DND-41 (cell line): ENCODE measurements around the gene GMPR.

ENCODE experiments used
- ATAC-seq: fragments of 200-7000 bp; cut with Tn5 transposase; 3 replicates; pipeline ENCODE4 v1.9.1; 2021; ENCODE audit warnings: low read depth; ENCODE audit not compliant: insufficient read depth
- DNase-seq: peaks from one replicate; pipeline ENCODE4 v3.0.0-alpha.2; 2020
- H2AFZ ChIP-seq: 2 replicates; pipeline ENCODE4 v1.6.0; 2012; ENCODE audit warnings: low read depth, low read length
- H3K27ac ChIP-seq: 2 replicates; pipeline ENCODE4 v1.5.1; 2012; ENCODE audit warnings: low read length, inconsistent platforms
- H3K27me3 ChIP-seq: fragments of 200-600 bp; sonication (generic); 2 replicates; pipeline ENCODE4 v1.6.0; 2012; ENCODE audit warnings: low read length, mild to moderate bottlenecking, inconsistent platforms; ENCODE audit not compliant: insufficient read depth, poor library complexity
- H3K36me3 ChIP-seq: 2 replicates; pipeline ENCODE4 v1.5.1; 2012; ENCODE audit warnings: low read length, inconsistent platforms; ENCODE audit not compliant: insufficient read depth
- H3K4me1 ChIP-seq: 2 replicates; pipeline ENCODE4 v1.5.1; 2012; ENCODE audit warnings: mild to moderate bottlenecking, low read length; ENCODE audit not compliant: insufficient read depth
- H3K4me2 ChIP-seq: 2 replicates; pipeline ENCODE4 v1.6.0; 2012; ENCODE audit warnings: mild to moderate bottlenecking, moderate library complexity, low read length, inconsistent platforms; ENCODE audit not compliant: insufficient read depth
- H3K4me3 ChIP-seq, 2 experiments: fragments of 200-600 bp in 1 of 2; shearing (Covaris generic) in 1 of 2; 2 replicates each; pipeline ENCODE4 v1.5.1; 2012 to 2016; ENCODE audit warnings: inconsistent platforms in 2 of 2, low read length in 2 of 2, mild to moderate bottlenecking in 2 of 2, low read depth in 1 of 2, moderate library complexity in 1 of 2
- H3K79me2 ChIP-seq: 2 replicates; pipeline ENCODE4 v1.6.0; 2012; ENCODE audit warnings: low read length, inconsistent platforms; ENCODE audit not compliant: insufficient read depth
- H3K9ac ChIP-seq: 2 replicates; pipeline ENCODE4 v1.6.0; 2012; ENCODE audit warnings: low read depth, mild to moderate bottlenecking, inconsistent platforms, low read length, moderate library complexity
- H3K9me3 ChIP-seq: 2 replicates; pipeline ENCODE4 v1.5.1; 2012; ENCODE audit warnings: low read length, moderate library complexity, mild to moderate bottlenecking, inconsistent platforms; ENCODE audit not compliant: insufficient read depth, severe bottlenecking
- H4K20me1 ChIP-seq: 2 replicates; pipeline ENCODE4 v1.6.0; 2012; ENCODE audit warnings: low read length; ENCODE audit not compliant: insufficient read depth
- CTCF ChIP-seq: IDR thresholded peaks from 2 replicates; pipeline ENCODE4 v1.5.1; 2012; ENCODE audit warnings: borderline replicate concordance, low read length, moderate library complexity, mild to moderate bottlenecking; ENCODE audit not compliant: poor library complexity, severe bottlenecking; ENCODE audit errors: extremely low read depth
- EZH2 ChIP-seq: IDR thresholded peaks from 3 replicates; pipeline ENCODE4 v1.6.1; 2012; ENCODE audit warnings: borderline replicate concordance, low read depth, mild to moderate bottlenecking, moderate library complexity, low read length, inconsistent platforms; ENCODE audit not compliant: severe bottlenecking

Gene GMPR

GRCh38 chr6:16332175-16332542 is 93.8 kb downstream of the GMPR start:
- peaks cover 2% of the 10 kb centered on the region; the same call in 1 of the 2 replicates for H3K4me1 ChIP-seq
- H3K27ac ChIP-seq: no peak overlapping the region

GRCh38 chr6:16333580-16333979 is 95.2 kb downstream of the GMPR start:
- ATAC-seq (no peak), DNase-seq (no peak)
- Histone ChIP-seq H3K27ac (no peak overlapping the region), H2AFZ (no peak overlapping the region), H3K4me2 (no peak overlapping the region), H3K9ac (no peak overlapping the region), H4K20me1 (no peaks in the 10 kb centered on the region), H3K4me1 (peaks cover 2% of the 10 kb centered on the region; the same call in 1 of the 2 replicates), H3K27me3 (no peaks in the 10 kb centered on the region), H3K36me3 (no peaks in the 10 kb centered on the region), H3K4me3 (no peak overlapping the region), H3K9me3 (no peaks in the 10 kb centered on the region), H3K79me2 (no peaks in the 10 kb centered on the region)
- TF ChIP-seq EZH2 (no peak), CTCF (no peak)

More at GRCh38 chr6:16332175-16332542, 93.8 kb downstream of the GMPR start:
- H2AFZ ChIP-seq: no peak overlapping the region
- H3K36me3 ChIP-seq: no peaks in the 10 kb centered on the region
- no peaks in the 10 kb centered on the region for H3K79me2 ChIP-seq
- H3K9ac ChIP-seq: no peak overlapping the region
- H3K27me3 ChIP-seq: no peaks in the 10 kb centered on the region
- H3K4me2 ChIP-seq: no peak overlapping the region
- ATAC-seq: peak; percentile 90
- no peak for TF ChIP-seq EZH2
- peak; percentile 86 for TF ChIP-seq CTCF
- H3K9me3 ChIP-seq: no peaks in the 10 kb centered on the region
- H4K20me1 ChIP-seq: no peaks in the 10 kb centered on the region
- peak; percentile 69 for DNase-seq
- no peak overlapping the region for H3K4me3 ChIP-seq

- ATAC-seq (no peak), DNase-seq (no peak)
- Histone ChIP-seq H3K36me3 (no peaks in the 10 kb centered on the region), H3K79me2 (no peaks in the 10 kb centered on the region), H3K9me3 (no peaks in the 10 kb centered on the region), H3K4me3 (no peak overlapping the region), H3K4me1 (peaks cover 2% of the 10 kb centered on the region; the same call in 1 of the 2 replicates), H3K4me2 (no peak overlapping the region), H2AFZ (no peak overlapping the region), H3K9ac (no peak overlapping the region), H3K27ac (no peak overlapping the region), H4K20me1 (no peaks in the 10 kb centered on the region), H3K27me3 (no peaks in the 10 kb centered on the region)
- TF ChIP-seq CTCF (no peak), EZH2 (no peak)
Measured at GRCh38 chr6:16334671-16335070, 96.3 kb downstream of the GMPR start.

GRCh38 chr6:16335176-16335575 is 96.8 kb downstream of the GMPR start:
- no peak for TF ChIP-seq CTCF
- no peak for TF ChIP-seq EZH2
- Histone ChIP-seq H3K27ac (no peak overlapping the region), H3K27me3 (no peaks in the 10 kb centered on the region), H3K4me1 (peaks cover 2% of the 10 kb centered on the region; the same call in 1 of the 2 replicates), H3K36me3 (no peaks in the 10 kb centered on the region), H2AFZ (no peak overlapping the region), H4K20me1 (no peaks in the 10 kb centered on the region), H3K9ac (no peak overlapping the region), H3K4me2 (no peak overlapping the region), H3K79me2 (no peaks in the 10 kb centered on the region), H3K9me3 (no peaks in the 10 kb centered on the region), H3K4me3 (no peak overlapping the region)
- DNase-seq (no peak), ATAC-seq (no peak)
